ENCODE data around the gene MLST8. TPM values are rescaled to one million over a fixed set of nuclear protein-coding genes. Genes with fewer than 3 reads are reported as not detected.

Gene MLST8
- total and polyA plus RNA-seq, 2 of the 8 experiments (the other 6 are each of a cell fraction or from before 2014, with no cell fraction given) = 67.6 to 321 TPM

- H4K5ac ChIP-seq (ENCODE audit: insufficient read length, low read depth, low read length) = no peak overlapping the region
- no peak overlapping the region for H4K91ac ChIP-seq (replicated peaks; ENCODE audit: insufficient read length, low read length)
- no peak overlapping the region; the same call in 1 of the 2 replicates for H4K8ac ChIP-seq (ENCODE audit: extremely low read depth, insufficient read depth, low read length)
- no peak overlapping the region for H2BK15ac ChIP-seq (ENCODE audit: low read length)
- H3K9me3 ChIP-seq (ENCODE audit: insufficient read depth in 2 of 2, low read depth in 1 of 2, low read length in 1 of 2) = no peaks in the 10 kb centered on the region; a peak in 1 of 4 replicates
- no peak for FAIRE-seq
- H3K4me1 ChIP-seq (replicated peaks in 1 of 4; ENCODE audit: control insufficient read depth in 3 of 4, insufficient read depth in 4 of 4, low read length in 3 of 4) = peaks cover 0 to 32% (median 19%) of the 10 kb centered on the region in 4 experiments; a peak in 5 of 7 replicates
- H3K56ac ChIP-seq (replicated peaks; ENCODE audit: insufficient read length, low read depth, low read length) = no peak overlapping the region
- WGBS, 2 experiments (ENCODE audit: extremely low coverage in 1 of 2, insufficient coverage in 1 of 2, insufficient read length in 1 of 2, insufficient replicate concordance in 2 of 2, low coverage in 1 of 2, low lambda C conversion rate in 2 of 2, missing lambda C conversion rate in 1 of 2) = 90% methylated on average over 15 of the region's 15 CpGs; no CpG with 5 or more reads in 1 of the 2 experiments
- peaks cover 46 to 90% of the 10 kb centered on the region in 2 experiments for H3K79me2 ChIP-seq (ENCODE audit: control insufficient read depth in 1 of 2, insufficient read depth in 2 of 2, low read length in 2 of 2)
- H2AFZ ChIP-seq (ENCODE audit: low read length) = no peak overlapping the region
- peak overlapping the region in 1 of 2 experiments; percentile 26; a peak in 1 of 4 replicates for H3K4me2 ChIP-seq (ENCODE audit: insufficient read depth in 1 of 2, low read depth in 2 of 2, low read length in 2 of 2)
- H3K79me1 ChIP-seq (ENCODE audit: low read depth, low read length) = peaks cover 25% of the 10 kb centered on the region
- H3K4ac ChIP-seq (replicated peaks; ENCODE audit: insufficient read length, low read depth, low read length) = no peak overlapping the region
- no peak for DNase-seq (ENCODE audit: low read depth in 1 of 2, low spot score in 2 of 2)
- H3K23ac ChIP-seq (ENCODE audit: insufficient read length) = no peak overlapping the region
- TF ChIP-seq NANOG (IDR thresholded peaks at IDR 0.05; ENCODE audit: insufficient read depth, low read depth, low read length, poor library complexity, severe bottlenecking) (no peak), SP1 (IDR thresholded peaks at IDR 0.05; ENCODE audit: low read depth, low read length) (no peak), NRF1 (IDR thresholded peaks at IDR 0.05; ENCODE audit: low read depth, low read length) (no peak), CBX8 (IDR thresholded peaks at IDR 0.05; ENCODE audit: borderline replicate concordance, low read depth, low read length) (no peak), ASH2L (IDR thresholded peaks at IDR 0.05; ENCODE audit: low read length) (no peak), TEAD4 (IDR thresholded peaks at IDR 0.05; ENCODE audit: low read depth, low read length) (no peak), MAX (IDR thresholded peaks at IDR 0.05) (no peak), YY1 (IDR thresholded peaks at IDR 0.05; ENCODE audit: low read depth, low read length) (no peak)
- H2AK5ac ChIP-seq (ENCODE audit: low read depth, low read length) = no peak overlapping the region
- ChIA-PET POLR2A (ENCODE audit: partially characterized antibody) (interaction anchor here (0.5 to 15.0 kb wide), 9 partner anchors 12 to 136 kb away, joined by 3 to 312 read pairs (median 5); partner anchors contain the start of genes BRICD5, DNASE1L2, MLST8 and PGP), CTCF (ENCODE audit: partially characterized antibody) (interaction anchor here (0.8 to 2.0 kb wide), 2 partner anchors 11 to 18 kb away, joined by 3 to 6 read pairs; no protein-coding TSS in a partner anchor)
- no peak overlapping the region for H3K9ac ChIP-seq (replicated peaks in 1 of 4; ENCODE audit: extremely low read depth in 1 of 4, low read depth in 3 of 4, low read length in 3 of 4)
- peaks cover 16% of the 10 kb centered on the region; the same call in 1 of the 2 replicates for H3K23me2 ChIP-seq (ENCODE audit: low read depth, low read length)
- no peak overlapping the region for H3K4me3 ChIP-seq (ENCODE audit: extremely low read depth in 1 of 4, insufficient read depth in 2 of 4, low read depth in 3 of 4, low read length in 4 of 4)
- peak overlapping the region; percentile 68; the same call in 1 of the 2 replicates for H2BK12ac ChIP-seq (ENCODE audit: low read depth, low read length)
- no peak overlapping the region for H2BK20ac ChIP-seq (ENCODE audit: low read length)
- H3K14ac ChIP-seq (ENCODE audit: insufficient read length) = no peak overlapping the region
- H4K20me1 ChIP-seq (replicated peaks in 1 of 2; ENCODE audit: control insufficient read depth in 1 of 2, insufficient read depth in 2 of 2, low read length in 2 of 2) = peaks cover 34 to 61% of the 10 kb centered on the region in 2 experiments
- no peak overlapping the region for H3K18ac ChIP-seq (ENCODE audit: extremely low read depth, low read length)
- no peaks in the 10 kb centered on the region for H3K27me3 ChIP-seq (replicated peaks in 1 of 4; ENCODE audit: control insufficient read depth in 3 of 4, extremely low read depth in 1 of 4, insufficient read depth in 3 of 4, low read length in 3 of 4)
- H2BK120ac ChIP-seq (replicated peaks; ENCODE audit: low read depth, low read length) = no peak overlapping the region
- H2BK5ac ChIP-seq (ENCODE audit: low read depth, low read length) = no peak overlapping the region
- peaks cover 3 to 16% (median 9%) of the 10 kb centered on the region in 4 experiments; a peak in 6 of 8 replicates for H3K36me3 ChIP-seq (ENCODE audit: control insufficient read depth in 2 of 4, insufficient read depth in 4 of 4, low read length in 3 of 4)
- H3K27ac ChIP-seq (ENCODE audit: low read depth, low read length) = no peak overlapping the region
Measured at GRCh38 chr16:2158262-2158638, 47.0 kb upstream of the MLST8 start.

Data from H1 (cell line).